GM12892 (cell line): ENCODE measurements around the gene ADAT2. TPM values are rescaled to one million over a fixed set of nuclear protein-coding genes. Genes with fewer than 3 reads are reported as not detected.
A peak's percentile ranks its signal among the peaks of the same experiment; 100 is the strongest.
"Not testable (repeated sequence)": the region's sequence is repeated elsewhere in the genome, so short reads cannot be mapped to it uniquely, and the experiment has no call there.

ENCODE experiments used
- DNase-seq: peaks from one replicate; pipeline ENCODE4 v3.0.0; 2011; ENCODE audit not compliant: insufficient read length
- FAIRE-seq: peaks from 2 replicates; lab custom pipeline; 2011; peaks lifted over from hg19 to GRCh38; lab: Jason Lieb, UNC
- POLR2A ChIP-seq: IDR thresholded peaks from 2 replicates; pipeline ENCODE4 v1.6.1; 2011; ENCODE audit warnings: low read depth, low read length, control low read depth
- POLR2AphosphoS5 ChIP-seq: IDR thresholded peaks from 2 replicates; pipeline ENCODE4 v1.6.1; 2011; ENCODE audit warnings: low read depth, low read length, control low read depth
- TAF1 ChIP-seq: IDR thresholded peaks from 2 replicates; pipeline ENCODE4 v1.6.1; 2011; ENCODE audit warnings: low read depth, mild to moderate bottlenecking, control low read depth, low read length, borderline replicate concordance
- polyA plus RNA-seq: library from polyadenylated mRNA; unstranded; fragments of >200 nt; gene quantifications from one replicate; pipeline ENCODE4 v1.2.1, GENCODE V29; 2012; ENCODE audit warnings: missing spikeins, inconsistent platforms; ENCODE audit not compliant: missing spikeins

Gene ADAT2
- polyA plus RNA-seq = 24.6 TPM

GRCh38 chr6:143450453-143451371, at the start of gene ADAT2, which contains the start of gene PEX3:
Gene ADAT2 (minus strand): TSS chr6:143450695. CDS start chr6:143450658, 37 bp downstream.
Gene PEX3 (plus strand): TSS chr6:143450805. CDS start chr6:143451043, 238 bp downstream.
- TF ChIP-seq POLR2A = peak; percentile 88
- TF ChIP-seq TAF1 = peak; percentile 94
- TF ChIP-seq POLR2AphosphoS5 = peak; percentile 93
- FAIRE-seq = peak; percentile 91

DNA sequence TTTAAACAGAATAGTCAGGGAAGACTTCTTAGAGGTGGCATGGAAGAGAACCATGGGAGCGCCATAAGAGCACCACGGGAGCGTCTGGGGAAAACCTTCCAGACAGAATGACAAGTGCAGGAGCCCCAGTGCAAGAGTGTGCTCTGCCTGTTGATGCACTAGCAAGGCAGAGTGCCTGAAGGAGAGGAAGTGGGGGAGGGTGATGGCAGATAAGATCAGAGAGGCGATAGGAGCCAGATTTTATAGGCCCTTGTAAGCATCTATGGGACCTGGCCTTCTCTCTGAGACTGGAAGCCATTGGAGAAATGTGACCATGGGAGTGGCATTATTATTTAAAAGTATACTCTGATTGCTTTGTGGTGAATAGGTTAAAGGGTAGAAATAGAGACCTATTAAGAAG, 47.9 kb upstream of the ADAT2 start:
- FAIRE-seq (no peak), DNase-seq (no peak)
- TF ChIP-seq POLR2AphosphoS5 (no peak), TAF1 (no peak), POLR2A (no peak)

More at GRCh38 chr6:143450453-143451371, at the start of gene ADAT2, which contains the start of gene PEX3:
- DNase-seq = peak; percentile 65

DNA sequence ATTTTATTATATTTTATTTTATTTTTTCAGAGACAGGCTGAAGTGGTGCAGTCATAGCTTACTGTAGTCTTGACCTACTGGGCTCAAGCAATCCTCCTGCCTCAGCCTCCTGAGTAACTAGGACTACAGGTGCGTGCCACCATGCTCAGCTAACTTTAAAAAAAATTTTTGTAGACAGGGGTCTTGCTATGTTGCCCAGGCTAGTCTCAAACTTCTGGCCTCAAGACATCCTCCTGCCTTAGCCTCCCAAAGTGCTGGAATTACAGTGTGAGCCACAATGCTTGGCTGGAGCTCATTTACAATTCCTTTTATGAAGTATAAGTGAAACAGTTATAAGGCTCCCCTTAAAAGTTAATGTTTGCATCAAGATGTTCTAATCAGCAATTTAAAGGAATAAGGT, 46.5 kb upstream of the ADAT2 start:
- DNase-seq (no peak), FAIRE-seq (no peak)
- TF ChIP-seq POLR2A = no peak
- no peak for TF ChIP-seq TAF1
- TF ChIP-seq POLR2AphosphoS5 = no peak

DNA sequence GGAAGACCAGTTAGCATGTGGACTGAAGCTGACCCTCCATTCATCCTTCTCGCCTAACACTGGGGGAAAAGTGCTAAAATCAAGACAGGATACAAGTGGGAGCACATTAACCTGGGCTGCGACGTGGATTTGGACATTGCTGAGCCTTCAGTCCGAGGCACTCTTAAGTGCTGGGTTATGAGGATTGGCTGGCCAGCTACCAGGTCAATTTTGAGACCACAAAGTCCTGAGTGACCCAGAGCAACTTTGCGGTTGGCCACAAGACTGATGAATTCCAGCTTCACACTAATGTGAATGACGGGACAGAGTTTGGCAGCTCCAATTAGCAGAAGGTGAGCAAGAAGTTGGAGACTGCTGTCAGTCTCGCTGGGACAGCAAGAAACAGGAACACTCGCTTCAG, 40.3 kb upstream of the ADAT2 start:
- TF ChIP-seq POLR2AphosphoS5 (no peak), TAF1 (no peak), POLR2A (no peak)
- no peak for FAIRE-seq
- DNase-seq = no peak

DNA sequence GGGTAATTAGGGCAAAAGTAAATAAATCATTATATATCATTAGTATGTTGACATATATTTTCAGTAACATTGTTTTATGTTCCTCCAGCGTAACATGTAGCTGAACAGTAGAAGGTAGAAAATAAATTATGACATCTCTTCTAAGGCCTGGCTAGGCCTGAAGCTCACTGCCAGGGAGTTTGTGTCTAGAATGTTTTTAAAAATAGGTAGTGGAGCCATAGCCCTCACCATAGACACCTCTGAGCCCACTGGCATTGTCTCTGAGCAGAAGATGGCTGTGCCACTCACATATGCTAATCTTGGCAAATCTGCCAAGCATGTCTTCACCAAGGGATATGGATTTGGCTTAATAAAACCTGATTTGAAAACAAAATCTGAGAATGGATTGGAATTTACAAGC, 39.7 kb upstream of the ADAT2 start:
- TF ChIP-seq TAF1 (no peak), POLR2A (no peak), POLR2AphosphoS5 (no peak)
- FAIRE-seq = no peak
- no peak for DNase-seq

GRCh38 chr6:143486752-143487151, 36.3 kb upstream of the ADAT2 start:
- TF ChIP-seq TAF1 (no peak), POLR2A (no peak)
- FAIRE-seq (no peak), DNase-seq (no peak)

DNA sequence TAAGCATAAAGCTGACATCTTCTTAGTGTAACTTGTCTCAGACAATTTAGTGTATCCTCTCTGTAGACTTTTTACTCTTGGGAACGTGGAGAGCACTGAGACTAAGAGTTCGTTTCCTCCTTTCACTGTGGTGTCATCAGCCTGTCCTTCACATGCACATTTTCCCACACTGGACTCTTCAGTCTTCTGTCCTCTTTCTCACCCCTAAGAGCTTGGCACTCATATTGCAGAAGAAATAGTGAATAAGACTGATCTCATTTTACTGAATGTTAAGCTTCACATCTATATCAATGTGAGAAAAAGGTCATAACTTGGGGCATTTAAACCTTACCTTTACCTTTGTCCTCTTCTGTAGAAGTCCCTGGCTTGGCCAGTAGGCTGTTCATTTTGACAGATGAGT, 35.5 kb upstream of the ADAT2 start:
- TF ChIP-seq POLR2A (no peak), POLR2AphosphoS5 (no peak), TAF1 (no peak)
- FAIRE-seq = no peak
- DNase-seq = no peak

DNA sequence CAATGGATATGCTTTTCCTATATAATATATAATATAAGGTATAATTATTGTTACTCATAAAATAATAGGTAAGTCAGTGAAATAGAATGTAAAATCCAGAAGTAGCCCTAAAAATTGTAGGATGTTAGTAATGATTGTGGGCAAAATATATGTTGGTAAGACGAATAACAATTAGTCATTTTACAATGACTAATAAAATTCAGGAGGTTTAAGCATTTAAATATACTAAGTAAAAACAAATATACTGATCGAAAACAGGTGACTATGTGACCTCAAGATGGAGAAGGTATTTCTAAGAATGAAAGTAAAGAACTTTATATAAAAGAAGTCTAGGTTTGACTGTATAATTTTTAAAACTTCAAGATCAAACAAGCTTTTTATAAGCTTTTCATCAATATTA, 32.1 kb upstream of the ADAT2 start:
- DNase-seq (no peak), FAIRE-seq (no peak)
- no peak for TF ChIP-seq POLR2A
- no peak for TF ChIP-seq TAF1
- TF ChIP-seq POLR2AphosphoS5 = no peak

DNA sequence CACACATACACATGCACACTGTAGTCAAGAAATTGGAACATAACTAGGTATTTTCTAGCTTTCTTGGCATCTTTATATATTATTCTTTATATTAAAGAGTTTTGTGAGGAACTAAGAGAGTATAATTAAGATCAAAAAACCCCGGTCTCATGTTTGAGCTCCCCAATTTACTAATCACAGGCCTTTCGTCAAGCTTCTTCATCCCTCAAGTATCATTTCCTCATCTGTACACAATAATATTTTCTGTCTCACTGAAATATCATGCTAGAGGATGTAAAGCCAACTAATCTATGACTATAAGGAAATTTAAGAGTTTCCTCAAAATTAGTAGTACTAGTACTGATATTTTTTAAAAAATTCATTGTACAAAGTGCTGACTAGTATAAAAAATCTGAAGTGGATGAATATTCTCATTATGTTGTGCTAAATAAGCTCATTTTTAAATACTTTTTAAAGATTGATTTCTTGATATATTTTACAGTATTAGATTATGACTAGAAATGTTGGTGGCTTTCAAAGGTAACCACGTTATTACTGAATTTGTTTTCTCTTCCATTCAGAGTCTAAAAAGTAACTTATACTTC, 28.1 kb upstream of the ADAT2 start:
- DNase-seq (no peak), FAIRE-seq (peak; percentile 9)
- TF ChIP-seq POLR2AphosphoS5 = no peak
- TF ChIP-seq POLR2A = no peak
- no peak for TF ChIP-seq TAF1

- no peak for DNase-seq
- no peak for FAIRE-seq
- TF ChIP-seq POLR2A (no peak), TAF1 (no peak), POLR2AphosphoS5 (no peak)
Observed at GRCh38 chr6:143476545-143476944, 26.1 kb upstream of the ADAT2 start.

DNA sequence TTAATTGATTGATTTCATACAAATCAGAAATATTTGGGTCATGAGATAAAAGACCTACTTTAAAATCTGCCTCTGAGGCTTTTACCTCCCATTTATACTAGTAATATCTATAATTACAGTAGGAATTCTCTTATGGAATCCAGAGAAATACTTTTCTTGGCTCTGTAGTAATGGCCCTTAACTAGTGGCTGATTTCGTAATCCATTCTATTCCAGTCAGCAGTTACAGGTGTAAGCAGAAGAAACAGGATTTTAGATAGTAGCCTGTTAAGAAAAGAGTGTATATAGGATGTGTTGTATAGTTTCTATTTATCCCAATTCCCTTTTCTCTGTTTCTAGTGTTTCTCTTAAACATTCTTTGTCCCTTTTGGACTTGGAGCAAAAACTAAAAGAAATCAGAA, 21.3 kb upstream of the ADAT2 start:
- FAIRE-seq (no peak), DNase-seq (no peak)
- TF ChIP-seq POLR2A (no peak), POLR2AphosphoS5 (no peak), TAF1 (no peak)

DNA sequence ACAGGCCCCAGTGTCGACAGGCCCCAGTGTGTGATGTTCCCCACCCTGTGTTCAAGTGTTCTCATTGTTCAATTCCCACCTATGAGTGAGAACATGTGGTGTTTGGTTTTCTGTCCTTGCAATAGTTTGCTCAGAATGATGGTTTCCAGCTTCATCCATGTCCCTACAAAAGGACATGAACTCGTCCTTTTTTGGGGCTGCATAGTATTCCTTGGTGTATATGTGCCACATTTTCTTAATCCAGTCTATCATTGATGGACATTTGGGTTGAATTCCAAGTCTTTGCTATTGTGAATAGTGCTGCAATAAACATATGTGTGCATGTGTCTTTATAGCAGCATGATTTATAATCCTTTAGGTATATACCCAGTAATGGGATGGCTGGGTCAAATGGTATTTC, 18.3 kb upstream of the ADAT2 start:
- FAIRE-seq, DNase-seq: not testable (repeated sequence)
